Stomach (tissue), 4 donors: Measurements from ENCODE around the gene TRIO.

Source experiments
- CTCF ChIP-seq, 7 experiments: fragments of 450-650 bp in 4 of 7; fragments of 200-600 bp in 3 of 7; sonication (generic) in 3 of 7; IDR thresholded peaks; one replicate each; pipeline ENCODE4 v1.5.1; 2016 to 2019; ENCODE audit warnings: antibody characterized with exemption in 7 of 7, control low read depth in 2 of 7, mild to moderate bottlenecking in 1 of 7
- POLR2A ChIP-seq, 4 donors: fragments of 450-650 bp; IDR thresholded peaks; one replicate each; pipeline ENCODE4 v1.6.1; 2016; ENCODE audit warnings: antibody characterized with exemption in 4 of 4, control low read depth in 2 of 4, mild to moderate bottlenecking in 1 of 4, moderate library complexity in 1 of 4

GRCh38 chr5:14507156-14507941, 364.2 kb downstream of the TRIO start:
- TF ChIP-seq CTCF (IDR thresholded peaks at IDR 0.05) = no peak
- no peak for TF ChIP-seq POLR2A (IDR thresholded peaks at IDR 0.05)
